PC-3 (cell line): ENCODE measurements around the gene MTHFR.

Source experiments
- EZH2 ChIP-seq: fragments of 300-600 bp; sonication (generic); IDR thresholded peaks from one replicate; pipeline ENCODE4 v1.6.1; 2017; ENCODE audit warnings: antibody characterized with exemption, mild to moderate bottlenecking, low read length; ENCODE audit not compliant: unreplicated experiment
- EZH2phosphoT487 ChIP-seq: fragments of 300-600 bp; sonication (generic); IDR thresholded peaks from 2 replicates; pipeline ENCODE4 v1.6.1; 2018; ENCODE audit warnings: mild to moderate bottlenecking, antibody characterized with exemption, low read length, borderline replicate concordance
- TF ChIP-seq, protein P1 (sequence below): fragments of 300-600 bp; sonication (generic); conservative IDR thresholded peaks from 2 replicates; pipeline ENCODE4 v1.5.1; 2017; ENCODE audit warnings: antibody characterized with exemption, low read depth, mild to moderate bottlenecking, low read length

- no peak for TF ChIP-seq EZH2
- TF ChIP-seq, protein P1, sequence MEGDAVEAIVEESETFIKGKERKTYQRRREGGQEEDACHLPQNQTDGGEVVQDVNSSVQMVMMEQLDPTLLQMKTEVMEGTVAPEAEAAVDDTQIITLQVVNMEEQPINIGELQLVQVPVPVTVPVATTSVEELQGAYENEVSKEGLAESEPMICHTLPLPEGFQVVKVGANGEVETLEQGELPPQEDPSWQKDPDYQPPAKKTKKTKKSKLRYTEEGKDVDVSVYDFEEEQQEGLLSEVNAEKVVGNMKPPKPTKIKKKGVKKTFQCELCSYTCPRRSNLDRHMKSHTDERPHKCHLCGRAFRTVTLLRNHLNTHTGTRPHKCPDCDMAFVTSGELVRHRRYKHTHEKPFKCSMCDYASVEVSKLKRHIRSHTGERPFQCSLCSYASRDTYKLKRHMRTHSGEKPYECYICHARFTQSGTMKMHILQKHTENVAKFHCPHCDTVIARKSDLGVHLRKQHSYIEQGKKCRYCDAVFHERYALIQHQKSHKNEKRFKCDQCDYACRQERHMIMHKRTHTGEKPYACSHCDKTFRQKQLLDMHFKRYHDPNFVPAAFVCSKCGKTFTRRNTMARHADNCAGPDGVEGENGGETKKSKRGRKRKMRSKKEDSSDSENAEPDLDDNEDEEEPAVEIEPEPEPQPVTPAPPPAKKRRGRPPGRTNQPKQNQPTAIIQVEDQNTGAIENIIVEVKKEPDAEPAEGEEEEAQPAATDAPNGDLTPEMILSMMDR: no peak
- TF ChIP-seq EZH2phosphoT487: no peak
These were observed 31.4 kb upstream of the MTHFR start for GRCh38 chr1:11836955-11837766.
